Measurements from ENCODE around the gene PRSS37.
"Not testable (repeated sequence)": the region's sequence is repeated elsewhere in the genome, so short reads cannot be mapped to it uniquely, and the experiment has no call there.

The PRSS37 gene, protein sequence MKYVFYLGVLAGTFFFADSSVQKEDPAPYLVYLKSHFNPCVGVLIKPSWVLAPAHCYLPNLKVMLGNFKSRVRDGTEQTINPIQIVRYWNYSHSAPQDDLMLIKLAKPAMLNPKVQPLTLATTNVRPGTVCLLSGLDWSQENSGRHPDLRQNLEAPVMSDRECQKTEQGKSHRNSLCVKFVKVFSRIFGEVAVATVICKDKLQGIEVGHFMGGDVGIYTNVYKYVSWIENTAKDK

DNA sequence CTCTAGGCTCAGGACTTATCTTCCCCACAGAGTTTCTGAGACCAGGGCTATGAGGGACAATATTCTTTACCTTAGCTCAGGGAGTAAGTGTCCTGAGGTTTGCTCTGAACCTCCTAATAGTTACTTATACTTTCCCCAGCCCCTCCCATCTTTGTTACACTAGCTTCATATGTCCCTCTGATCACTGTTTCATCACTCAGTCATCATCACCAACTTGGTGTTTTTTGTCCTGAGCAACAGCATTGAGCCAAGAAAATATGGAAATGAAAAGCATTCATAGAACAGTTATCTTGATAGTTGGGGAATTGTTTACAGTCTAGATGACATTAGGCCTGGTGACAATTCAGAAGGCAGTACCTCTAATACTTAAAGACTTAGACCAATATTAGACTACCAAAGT is at the start of gene PRSS37:
TSS of gene PRSS37 (minus strand) at position 101 of the 400 bp plus-strand sequence. CDS start 436 bp downstream, outside the sequence.
- DNase-seq, result no peak

DNA sequence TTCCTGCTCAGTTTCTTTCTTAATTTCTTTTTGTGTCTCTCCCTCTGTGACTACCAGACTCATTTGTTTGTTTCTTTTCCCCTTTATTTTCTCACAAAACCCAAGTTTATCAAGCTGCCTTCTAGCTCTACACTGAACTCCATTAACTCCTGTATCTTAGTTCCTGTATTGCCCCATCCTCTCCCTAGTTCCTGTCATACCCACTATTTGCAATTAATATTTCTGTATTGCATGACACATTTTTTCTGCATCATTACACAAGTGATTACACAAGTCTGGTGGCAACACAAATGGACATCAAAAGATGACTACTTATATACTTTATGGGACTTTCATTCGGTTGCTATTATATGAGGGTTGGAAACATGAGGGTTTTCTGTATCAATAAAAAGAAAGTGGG is 48.0 kb upstream of the PRSS37 start:
- no peak for DNase-seq

DNA sequence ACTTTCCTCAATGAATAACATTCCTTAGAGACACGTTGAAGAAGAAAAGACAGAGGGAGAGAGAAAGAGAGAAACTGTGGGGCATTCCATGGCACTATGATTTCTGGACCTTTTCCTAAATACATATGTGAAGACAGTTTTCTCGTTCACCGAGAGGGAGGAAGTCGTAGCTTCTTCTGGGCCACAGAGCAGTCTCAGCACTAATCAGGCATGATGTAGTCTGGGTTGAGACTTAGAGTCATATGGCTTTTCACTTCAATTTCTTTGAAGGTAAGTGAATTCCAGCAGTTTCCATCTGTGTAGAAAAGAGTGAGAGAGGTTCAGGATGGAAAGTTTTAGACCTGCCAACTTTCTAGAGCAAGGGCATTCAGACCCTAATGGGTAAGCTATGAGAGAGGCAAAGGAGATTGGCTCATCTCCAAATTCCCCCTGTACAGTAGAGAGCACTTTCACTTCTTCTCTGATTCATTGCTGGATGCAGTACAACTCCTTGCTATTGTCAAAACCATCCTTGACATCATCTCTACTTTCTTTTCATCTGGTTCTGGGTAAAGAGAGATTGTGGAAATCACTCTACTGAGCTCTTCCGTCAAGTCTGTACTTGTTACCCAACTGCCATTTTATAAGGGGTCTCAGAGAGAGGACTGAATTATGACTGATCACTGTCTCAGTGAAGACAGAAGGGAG is 43.4 kb upstream of the PRSS37 start:
- DNase-seq, result no peak

DNA sequence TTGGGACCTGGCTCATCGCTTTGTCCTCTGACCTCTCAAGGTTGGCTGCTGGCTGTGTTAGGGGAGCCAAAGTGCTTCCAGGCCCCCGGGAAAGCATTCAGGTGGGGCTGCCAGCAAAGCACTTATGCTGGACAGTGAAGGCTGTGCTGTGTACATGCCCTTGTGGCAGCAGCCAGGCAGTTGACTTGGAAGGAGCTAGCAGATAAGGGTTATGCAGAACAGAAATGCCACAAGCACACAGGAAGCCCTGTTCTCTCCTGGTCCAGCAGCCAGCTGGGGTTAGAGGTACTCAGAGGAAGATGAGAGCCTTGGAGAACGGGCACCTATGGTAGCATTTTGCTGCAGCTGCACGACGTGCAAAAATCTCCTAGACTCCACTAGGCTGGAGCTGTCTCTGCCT is 39.7 kb upstream of the PRSS37 start:
- no peak for DNase-seq

DNA sequence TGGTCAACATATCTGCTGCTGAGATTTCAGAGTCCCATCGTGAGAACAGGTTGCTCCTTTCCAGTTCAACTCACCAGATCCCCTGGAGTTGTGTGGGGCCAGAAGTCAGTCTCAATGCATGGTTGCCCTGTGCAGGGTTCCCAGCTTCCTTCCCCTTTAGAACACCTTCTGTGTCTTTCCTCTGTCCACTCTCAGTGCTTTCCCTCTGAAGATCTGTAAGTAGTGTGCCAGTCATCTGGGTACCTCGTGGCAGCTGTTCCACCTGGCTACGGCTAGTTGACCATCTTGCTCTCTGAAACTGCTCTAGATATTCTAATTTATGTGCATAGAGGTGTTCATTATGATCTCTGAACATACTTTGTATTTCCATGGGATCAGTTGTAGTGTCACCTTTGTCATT is 36.1 kb upstream of the PRSS37 start:
- DNase-seq, result no peak

DNA sequence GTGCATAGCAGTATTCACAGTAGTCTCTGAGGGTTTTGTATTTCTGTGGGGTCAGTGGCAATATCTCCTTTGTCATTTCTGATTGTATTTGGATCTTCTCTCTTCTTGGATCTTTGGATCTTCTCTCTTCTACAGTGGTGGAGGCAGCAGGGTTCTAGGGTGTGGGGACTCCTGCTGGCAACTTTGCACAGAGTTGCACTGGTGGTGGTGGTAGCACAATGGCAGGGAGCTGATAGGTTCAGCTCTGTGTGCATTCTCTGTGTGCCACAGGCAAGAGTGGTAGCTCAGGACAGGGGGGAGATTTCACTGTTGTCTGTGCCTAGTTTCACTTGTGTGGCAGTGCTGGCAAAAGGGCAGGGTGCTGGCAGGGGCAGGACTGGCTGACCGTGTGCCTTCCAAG is 35.1 kb upstream of the PRSS37 start:
- no peak for DNase-seq

DNA sequence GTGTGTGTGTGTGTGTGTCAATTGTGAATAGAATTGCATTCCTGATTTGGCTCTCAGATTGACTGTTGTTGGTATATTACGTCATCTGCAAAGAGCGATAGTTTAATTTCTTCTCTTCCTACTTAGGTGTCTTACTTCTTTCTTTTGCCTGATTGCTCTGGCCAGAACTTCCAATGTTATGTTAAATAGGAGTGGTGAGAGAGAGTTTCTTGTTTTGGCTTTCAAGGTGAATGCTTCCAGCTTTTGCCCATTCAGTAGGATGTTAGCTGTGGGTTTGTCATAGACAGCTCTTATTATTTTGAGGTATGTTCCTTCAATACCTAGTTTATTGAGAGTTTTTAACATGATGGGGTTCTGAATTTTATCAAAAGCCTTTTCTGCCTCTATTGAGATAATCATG is 34.2 kb upstream of the PRSS37 start:
- DNase-seq, result no peak

DNA sequence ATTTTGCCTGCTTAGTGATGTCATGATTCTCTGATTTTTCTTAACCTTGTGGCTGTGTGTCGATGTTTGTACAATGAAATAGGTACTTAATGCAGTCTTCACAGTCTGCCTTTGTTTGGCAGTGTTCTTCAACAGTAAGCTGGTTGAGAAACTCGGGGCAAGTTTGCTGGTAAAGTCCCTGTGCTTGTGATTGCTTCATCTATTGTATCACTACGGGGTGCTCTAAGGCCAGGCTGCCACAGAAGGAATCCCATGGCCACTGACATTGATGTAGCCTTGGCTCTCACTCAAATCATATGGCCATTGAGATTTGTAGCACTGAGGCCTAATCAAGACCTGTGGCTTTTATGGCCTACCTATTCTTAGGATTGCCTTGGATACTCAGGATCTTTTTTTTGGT is 33.5 kb upstream of the PRSS37 start:
- peak; percentile 8 for DNase-seq

DNA sequence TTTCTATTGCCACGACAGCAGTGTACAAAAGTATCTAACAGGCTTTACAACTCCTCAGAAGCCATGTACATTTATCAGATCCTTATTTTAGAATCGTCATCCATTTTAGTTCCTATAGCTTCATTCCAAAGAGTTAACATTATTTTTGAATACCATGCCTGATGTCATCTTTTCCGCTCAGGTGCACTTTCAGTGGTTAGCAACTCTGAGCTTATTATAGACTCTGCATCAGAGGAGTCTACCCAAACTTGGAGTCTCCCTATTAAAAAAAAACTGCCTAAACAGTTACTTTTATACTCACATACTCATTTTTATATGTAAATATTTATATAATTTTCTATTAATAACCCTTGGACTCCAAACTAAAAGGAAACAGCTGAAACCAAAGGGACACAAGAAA is 31.6 kb upstream of the PRSS37 start:
- no peak for DNase-seq

DNA sequence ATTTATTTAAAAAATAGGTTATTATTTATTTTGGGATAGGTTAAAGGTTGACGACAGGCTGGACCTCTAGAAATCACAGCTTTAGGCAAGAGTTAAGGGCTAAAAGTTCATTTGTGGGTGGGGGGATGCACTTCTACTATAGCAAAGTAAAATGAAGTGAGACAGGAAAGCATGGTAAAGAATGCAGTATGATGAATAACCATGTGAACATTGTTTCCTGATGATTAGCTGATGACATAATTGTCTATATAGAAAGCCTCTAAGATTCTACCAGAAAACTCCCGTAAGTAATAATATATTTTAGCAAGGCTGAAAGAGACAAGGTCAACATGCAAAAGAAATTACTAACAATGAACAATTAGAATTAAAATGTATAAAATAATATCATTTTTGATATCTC is 25.7 kb upstream of the PRSS37 start:
- no peak for DNase-seq

DNA sequence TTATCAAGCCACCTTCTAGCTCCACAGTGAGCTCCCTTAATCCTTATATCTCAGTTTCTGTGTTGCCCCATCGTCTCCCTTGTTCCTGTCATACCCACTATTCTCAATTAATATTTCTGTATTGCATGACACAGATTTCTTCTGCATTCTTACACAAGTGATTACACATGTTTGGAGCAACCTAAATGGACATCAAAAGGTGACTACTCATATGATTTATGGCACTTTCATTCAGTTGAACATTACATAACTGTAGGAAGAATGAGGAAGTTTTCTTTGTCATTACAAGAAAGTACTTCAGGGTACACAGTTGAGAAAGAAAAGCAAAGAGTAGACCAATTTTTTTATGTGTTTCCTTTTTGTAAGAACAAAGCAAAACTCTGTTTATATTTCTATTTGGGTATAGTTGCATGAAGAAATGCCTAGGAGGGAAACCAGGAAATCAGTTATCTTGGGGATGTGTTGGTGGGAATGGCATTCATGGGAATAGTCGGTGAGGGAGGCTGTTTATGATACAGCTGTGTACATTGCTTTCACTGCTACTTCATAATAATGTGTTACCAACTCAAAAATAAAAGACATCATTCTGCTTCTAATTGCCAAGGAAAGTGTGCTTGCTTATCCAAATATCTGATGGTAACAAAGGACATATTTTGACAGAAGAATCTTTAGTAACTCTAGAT is 23.6 kb upstream of the PRSS37 start:
- DNase-seq, result peak; percentile 25

DNA sequence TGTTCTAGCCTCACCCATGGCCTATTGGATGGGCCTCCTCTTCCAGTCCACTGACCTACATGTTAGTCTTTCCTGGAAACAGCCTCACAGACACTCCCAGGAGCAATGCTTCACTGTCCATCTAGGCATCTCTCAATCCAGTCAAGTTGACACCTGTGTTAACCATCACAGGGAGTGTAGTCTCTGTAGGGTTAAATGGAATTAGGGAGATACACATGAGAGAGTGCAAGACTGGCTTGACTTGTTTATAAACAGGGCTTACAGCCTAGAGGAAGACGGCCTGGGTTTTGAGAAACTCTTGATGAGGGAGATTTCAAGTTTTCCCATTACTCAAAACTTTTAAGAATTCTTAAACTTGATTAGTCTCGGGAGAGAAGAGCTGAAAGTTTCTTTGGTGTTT is 18.9 kb upstream of the PRSS37 start:
- DNase-seq, result no peak

DNA sequence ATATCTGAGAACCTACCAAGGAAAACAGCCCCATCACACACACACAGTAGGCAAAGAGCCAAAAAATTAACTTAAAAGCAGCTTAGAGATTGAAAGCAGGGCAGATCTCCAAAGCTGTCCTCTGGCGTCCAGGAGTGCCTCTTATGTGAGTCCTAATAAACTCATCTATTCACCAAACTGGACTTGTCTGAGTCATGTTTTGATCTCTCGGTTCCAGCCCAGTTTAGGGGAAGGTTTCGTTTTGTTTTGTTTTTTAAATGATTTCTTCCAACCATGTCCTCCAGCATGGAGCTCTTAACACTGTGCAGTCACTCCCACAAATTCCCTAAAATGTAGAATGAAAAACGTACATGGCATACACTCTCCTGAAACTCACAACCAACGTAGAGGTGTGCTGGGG is 6.7 kb upstream of the PRSS37 start:
- DNase-seq, result no peak

DNA sequence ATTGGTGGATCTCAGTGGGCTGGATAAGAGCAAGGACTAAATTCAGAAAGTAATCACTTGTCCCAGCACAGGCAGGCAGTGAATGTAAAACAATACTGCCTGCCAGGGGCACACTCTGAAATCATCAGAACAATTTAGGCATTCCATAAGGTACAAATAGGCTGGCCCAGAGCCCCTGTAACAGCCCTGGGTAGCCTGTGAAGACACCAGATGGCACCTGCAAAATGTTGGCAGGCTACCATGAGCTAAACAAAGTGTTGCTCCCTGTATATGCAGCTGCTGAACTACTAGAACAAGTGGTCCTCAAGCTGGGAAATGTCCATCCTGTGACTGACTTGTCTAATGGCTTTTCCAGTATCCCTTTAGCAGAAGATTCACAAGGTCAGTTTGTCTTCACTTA is 3.0 kb upstream of the PRSS37 start:
- no peak for DNase-seq

DNA sequence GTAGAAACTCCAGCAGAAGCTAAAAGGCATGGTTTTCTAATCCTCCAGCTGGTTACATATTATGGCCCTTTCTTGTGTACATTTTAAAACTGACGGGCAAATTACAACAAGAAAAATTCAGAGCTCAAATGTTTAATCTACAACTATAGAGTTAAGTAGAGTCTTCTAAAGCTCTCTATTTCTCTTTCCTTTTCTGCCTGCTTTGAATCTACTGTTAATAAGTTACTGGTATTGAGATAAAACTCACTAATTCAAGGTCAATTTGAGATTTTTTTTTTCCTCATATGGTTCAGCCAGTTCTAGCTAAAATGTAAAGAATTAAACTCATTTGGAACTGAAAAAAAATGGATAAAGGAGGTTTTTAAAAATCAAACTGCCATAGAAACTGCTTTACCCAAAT is 1.6 kb upstream of the PRSS37 start:
- DNase-seq, result no peak

DNA sequence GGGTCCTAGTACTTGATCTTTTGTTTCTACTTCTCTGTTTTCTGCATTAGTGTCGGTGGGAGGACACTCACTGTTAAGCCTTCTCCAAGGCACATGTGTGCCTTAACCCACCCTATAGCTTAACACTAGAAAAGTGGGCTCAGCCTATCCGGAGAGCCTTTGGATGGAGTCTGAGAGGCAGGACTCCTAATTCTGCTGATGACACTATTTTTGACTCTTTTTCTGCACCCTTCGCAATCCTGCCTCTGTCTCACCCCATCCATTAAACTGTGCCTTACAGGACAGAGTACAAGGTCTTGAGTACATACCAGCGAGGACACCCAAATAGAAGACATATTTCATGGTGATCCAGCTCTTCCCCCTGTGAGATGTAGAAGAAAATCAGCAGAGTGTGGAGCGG is 577 bp downstream of the PRSS37 start:
- no peak for DNase-seq

DNA sequence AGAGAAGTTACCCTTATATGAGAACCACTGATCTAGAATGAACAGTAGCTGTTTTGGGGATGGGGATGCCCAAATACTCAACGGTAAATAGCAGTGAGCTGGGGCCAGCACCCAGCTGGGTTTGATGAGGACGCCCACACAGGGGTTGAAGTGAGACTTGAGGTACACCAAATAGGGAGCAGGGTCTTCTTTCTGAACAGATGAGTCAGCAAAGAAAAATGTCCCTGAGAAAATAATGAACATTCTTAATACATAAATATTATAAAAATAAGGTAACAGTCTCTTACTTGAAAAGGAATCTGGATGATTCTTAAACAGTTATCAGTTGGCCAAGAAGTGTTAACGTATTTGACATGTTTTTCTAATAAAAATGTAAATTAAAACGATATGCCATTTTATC is 2.0 kb downstream of the PRSS37 start:
- DNase-seq, result no peak

DNA sequence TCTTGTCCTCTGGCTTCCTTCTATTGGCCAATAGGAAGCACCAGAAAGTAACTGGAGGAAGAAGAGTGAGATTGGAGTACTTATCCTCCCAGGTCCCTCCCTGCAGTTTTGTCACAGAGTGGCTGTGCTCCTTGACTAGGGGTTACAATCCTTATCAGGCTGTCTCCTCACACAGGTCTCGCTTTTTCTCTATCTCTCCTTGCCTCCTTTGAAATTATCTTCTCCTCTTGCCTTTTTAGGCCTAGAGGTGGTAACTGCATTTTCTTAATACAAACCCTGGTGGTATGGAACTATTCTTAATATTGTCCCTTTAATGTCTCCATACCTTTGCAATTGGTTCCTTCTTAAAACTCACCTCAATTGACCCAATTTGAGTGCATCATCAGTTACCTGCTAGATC is 2.7 kb downstream of the PRSS37 start:
- DNase-seq, result peak; percentile 54

DNA sequence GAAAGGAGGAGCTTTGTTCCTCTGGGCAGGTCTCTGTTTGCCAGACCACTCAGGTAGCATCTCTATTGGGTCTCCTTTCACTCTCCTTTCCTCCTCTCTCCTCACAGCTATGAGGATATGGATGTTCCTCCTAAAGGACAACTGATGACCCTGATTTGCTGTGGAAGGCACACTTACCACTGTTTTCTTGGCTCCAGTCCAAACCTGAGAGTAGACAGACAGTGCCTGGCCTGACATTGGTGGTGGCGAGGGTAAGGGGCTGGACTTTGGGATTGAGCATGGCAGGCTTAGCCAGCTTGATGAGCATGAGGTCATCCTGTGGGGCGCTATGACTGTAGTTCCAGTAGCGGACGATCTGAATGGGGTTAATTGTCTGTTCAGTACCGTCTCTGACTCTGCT is 3.6 kb downstream of the PRSS37 start:
- DNase-seq, result peak; percentile 5

DNA sequence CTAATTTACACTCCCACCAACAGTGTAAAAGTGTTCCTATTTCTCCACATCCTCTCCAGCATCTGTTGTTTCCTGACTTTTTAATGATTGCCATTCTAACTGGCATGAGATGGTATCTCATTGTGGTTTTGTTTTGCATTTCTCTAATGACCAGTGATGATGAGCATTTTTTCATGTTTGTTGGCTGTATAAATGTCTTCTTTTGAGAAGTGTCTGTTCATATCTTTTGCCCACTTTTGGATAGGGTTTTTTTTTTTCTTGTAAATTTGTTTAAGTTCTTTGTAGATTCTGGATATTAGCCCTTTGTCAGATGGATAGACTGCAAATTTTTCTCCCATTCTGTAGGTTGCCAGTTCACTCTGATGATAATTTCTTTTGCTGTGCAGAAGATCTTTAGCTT is 18.9 kb downstream of the PRSS37 start:
- not testable (repeated sequence) for DNase-seq

DNA sequence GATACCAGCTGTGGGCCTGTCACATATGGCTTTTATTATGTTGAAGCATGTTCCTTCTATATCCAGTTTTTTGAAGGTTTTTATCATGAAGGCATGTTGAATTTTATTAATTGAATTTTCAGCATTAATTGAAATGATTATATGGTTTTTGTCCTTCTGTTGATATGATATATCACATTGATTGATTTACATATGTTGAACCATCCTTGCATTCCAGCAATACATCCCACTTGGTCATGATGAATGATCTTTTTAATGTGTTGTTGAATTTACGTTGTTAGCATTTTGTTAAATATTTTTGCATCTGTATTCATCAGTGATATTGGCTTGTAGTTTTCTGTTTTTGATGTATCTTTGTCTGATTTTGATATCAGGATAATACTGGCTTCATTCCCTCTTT is 21.2 kb downstream of the PRSS37 start:
- peak; percentile 4 for DNase-seq

DNA sequence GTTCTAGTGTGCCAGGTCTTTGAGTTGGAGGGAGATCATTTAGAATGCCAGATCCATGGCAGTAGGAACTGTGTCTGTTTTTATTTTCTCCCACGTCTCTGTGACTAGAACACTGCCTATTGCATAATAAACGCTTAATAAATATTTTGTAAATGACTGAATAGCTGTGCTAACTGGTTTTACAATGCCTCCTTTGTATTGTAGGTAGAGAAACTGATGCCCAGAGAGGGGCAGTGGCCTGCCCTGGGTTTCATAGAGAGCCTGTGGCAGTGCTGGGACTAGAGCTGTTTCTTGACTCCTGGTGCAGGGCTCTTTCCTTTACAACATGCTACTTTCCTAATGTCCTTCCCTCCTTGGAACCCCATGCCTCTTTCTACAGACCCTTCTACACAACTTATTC is 48.8 kb downstream of the PRSS37 start:
- no peak for DNase-seq

DNA sequence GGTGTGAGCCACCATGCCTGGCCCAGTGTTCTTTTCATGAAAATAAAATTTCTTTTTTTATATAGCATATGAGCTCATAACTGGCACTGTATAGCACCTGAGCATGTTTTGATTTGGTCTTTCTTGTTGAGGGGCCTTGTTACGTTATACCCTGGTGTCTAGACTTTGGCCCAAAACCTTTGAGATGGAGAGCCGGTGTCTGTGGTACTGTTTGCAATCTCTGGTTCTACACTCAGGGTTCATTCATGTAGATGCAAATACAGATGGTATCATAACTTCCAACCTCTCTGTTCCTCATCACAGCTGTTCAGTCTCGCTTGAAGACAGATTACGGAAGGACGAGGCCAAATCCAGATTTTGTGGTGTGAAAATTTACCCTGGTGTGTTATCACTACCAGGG is 51.4 kb downstream of the PRSS37 start, which contains the start of gene TAS2R5:
TSS of gene TAS2R5 (plus strand) at position 301 of the 400 bp plus-strand sequence. CDS start 145 bp downstream, outside the sequence.
- no peak for DNase-seq

DNA sequence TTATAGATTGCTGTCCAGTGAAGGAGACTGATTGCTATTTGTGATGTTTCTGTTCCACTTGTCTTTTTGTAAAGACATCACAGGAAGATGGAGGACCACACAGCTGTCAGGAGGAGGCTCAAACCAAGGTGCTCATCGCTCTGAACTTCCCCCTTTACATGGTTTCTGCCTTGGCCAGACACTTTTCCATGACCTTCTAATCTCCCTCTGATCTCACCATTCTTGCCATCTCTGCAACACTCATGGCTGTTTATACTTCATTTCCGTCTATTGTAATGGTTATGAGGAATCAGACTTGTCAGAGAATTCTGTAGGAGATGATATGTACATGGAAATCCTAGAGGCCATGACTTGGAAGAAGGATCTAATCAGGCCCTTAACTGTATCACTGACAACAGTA is 53.0 kb downstream of the PRSS37 start:
- no peak for DNase-seq
